HepG2 (cell line): ENCODE measurements around the gene MYL11. TPM values are rescaled to one million over a fixed set of nuclear protein-coding genes. Genes with fewer than 3 reads are reported as not detected.
A peak's percentile ranks its signal among the peaks of the same experiment; 100 is the strongest.

ENCODE experiments used
- BCL3 ChIP-seq: sonication (generic); formaldehyde crosslinking; IDR thresholded peaks from 2 replicates; pipeline ENCODE4 v1.5.1; 2020; ENCODE audit warnings: mild to moderate bottlenecking, missing genetic modification reagents, moderate library complexity
- CEBPB ChIP-seq: IDR thresholded peaks from 2 replicates; pipeline ENCODE4 v1.6.1; 2011; ENCODE audit warnings: low read depth, low read length, improper control_type of control experiment, borderline replicate concordance
- E2F5 ChIP-seq: sonication (generic); formaldehyde crosslinking; conservative IDR thresholded peaks from 2 replicates; pipeline ENCODE4 v1.4.0; 2020; ENCODE audit warnings: missing genetic modification reagents
- GABPA ChIP-seq, 2 experiments: IDR thresholded peaks; 2 replicates each; pipeline ENCODE4 v1.6.1; 2011 to 2016; ENCODE audit warnings: low read depth in 2 of 2, low read length in 1 of 2, missing biosample characterization in 1 of 2, missing genetic modification characterization in 1 of 2
- KLF11 ChIP-seq: IDR thresholded peaks from 2 replicates; pipeline ENCODE4 v1.6.1; 2016; ENCODE audit warnings: missing compliant biosample characterization
- MED8 ChIP-seq: sonication (generic); formaldehyde crosslinking; IDR thresholded peaks from 2 replicates; pipeline ENCODE4 v1.8.1; 2023; ENCODE audit warnings: mild to moderate bottlenecking, missing genetic modification reagents; ENCODE audit not compliant: insufficient replicate concordance
- MYPOP ChIP-seq: sonication (generic); formaldehyde crosslinking; IDR thresholded peaks from 2 replicates; pipeline ENCODE4 v1.8.1; 2023; ENCODE audit warnings: mild to moderate bottlenecking, moderate library complexity, missing genetic modification reagents
- RARG ChIP-seq: sonication (generic); formaldehyde crosslinking; IDR thresholded peaks from 2 replicates; pipeline ENCODE4 v1.4.0; 2020; ENCODE audit warnings: low read depth, mild to moderate bottlenecking, missing genetic modification reagents
- SRSF9 ChIP-seq: fragments of 200-400 bp; formaldehyde crosslinking; IDR thresholded peaks from 2 replicates; pipeline ENCODE4 v1.6.1; 2018; ENCODE audit warnings: borderline replicate concordance, mild to moderate bottlenecking, low read depth, low read length; ENCODE audit not compliant: insufficient read depth, poor library complexity, severe bottlenecking
- TIGD3 ChIP-seq: sonication (generic); formaldehyde crosslinking; IDR thresholded peaks from 2 replicates; pipeline ENCODE4 v1.5.1; 2020; ENCODE audit warnings: mild to moderate bottlenecking, missing genetic modification reagents, borderline replicate concordance
- ZBTB44 ChIP-seq: sonication (generic); formaldehyde crosslinking; IDR thresholded peaks from 2 replicates; pipeline ENCODE4 v1.4.0; 2020; ENCODE audit warnings: missing genetic modification reagents
- ZNF225 ChIP-seq: sonication (generic); formaldehyde crosslinking; IDR thresholded peaks from 2 replicates; pipeline ENCODE4 v1.4.0; 2020; ENCODE audit warnings: mild to moderate bottlenecking, missing genetic modification reagents
- ZNF557 ChIP-seq: sonication (generic); formaldehyde crosslinking; IDR thresholded peaks from 2 replicates; pipeline ENCODE4 v1.4.0; 2020; ENCODE audit warnings: missing genetic modification reagents
- ZNF576 ChIP-seq: sonication (generic); formaldehyde crosslinking; IDR thresholded peaks from 2 replicates; pipeline ENCODE4 v1.4.0; 2020; ENCODE audit warnings: mild to moderate bottlenecking, missing genetic modification reagents
- ZNF772 ChIP-seq: sonication (generic); formaldehyde crosslinking; IDR thresholded peaks from 2 replicates; pipeline ENCODE4 v1.5.0; 2020; ENCODE audit warnings: mild to moderate bottlenecking, missing genetic modification reagents
- ZNF878 ChIP-seq: sonication (generic); formaldehyde crosslinking; IDR thresholded peaks from 2 replicates; pipeline ENCODE4 v1.8.1; 2023; ENCODE audit warnings: mild to moderate bottlenecking, missing genetic modification reagents, moderate library complexity
- polyA plus RNA-seq, 8 experiments: library from polyadenylated mRNA; depleted of rRNA in 3 of 8; stranded (reverse) in 7 of 8; unstranded in 1 of 8; fragments of >200 nt; fragmentation: Illumina TruSeq in 4 of 8; extraction: Trizol in 4 of 8; gene quantifications; 2 replicates each; pipeline versions ENCODE4 v1.2.1 to v1.2.3, GENCODE V29; 2011 to 2016; ENCODE audit warnings: low read depth in 4 of 8, missing spikeins in 1 of 8, mixed read lengths in 1 of 8; ENCODE audit not compliant: insufficient read depth in 1 of 8
- total RNA-seq, 5 experiments: library from RNA; depleted of rRNA; stranded (reverse); fragments of >200 nt; fragmentation: Illumina TruSeq; extraction: Trizol; gene quantifications; 2 replicates each; pipeline ENCODE4 v1.2.3, GENCODE V29; 2016; ENCODE audit warnings: low read depth in 1 of 5
- TF ChIP-seq, protein P1 (sequence below): sonication (generic); formaldehyde crosslinking; IDR thresholded peaks from 2 replicates; pipeline ENCODE4 v1.8.0; 2023; ENCODE audit warnings: mild to moderate bottlenecking, missing genetic modification reagents

Gene MYL11
- total and polyA plus RNA-seq, 2 of the 13 experiments (the other 11 are each of a cell fraction or from before 2014, with no cell fraction given) = not detected

GRCh38 chr16:30377812-30378235, 3.2 kb downstream of the MYL11 start (continued):
- TF ChIP-seq TIGD3 (CRISPR knock-in tag) (0 out of 2 replicates have a peak, but pooled peaks have one; percentile 30), SRSF9 (no peak), ZNF557 (CRISPR knock-in tag) (no peak), GABPA (IDR thresholded peaks at IDR 0.05; ENCODE audit: low read depth, low read length) (no peak), GABPA (CRISPR knock-in tag; IDR thresholded peaks at IDR 0.05; ENCODE audit: low read depth) (peak; percentile 63; the same call in 1 of the 2 replicates), ZNF576 (CRISPR knock-in tag) (peak; percentile 77; the same call in 1 of the 2 replicates), E2F5 (CRISPR knock-in tag) (no peak), ZBTB44 (CRISPR knock-in tag) (no peak), ZNF225 (CRISPR knock-in tag) (no peak), ZNF772 (CRISPR knock-in tag) (peak; percentile 35), ZNF878 (CRISPR knock-in tag) (peak; percentile 91), KLF11 (CRISPR knock-in tag) (0 out of 2 replicates have a peak, but pooled peaks have one; percentile 13), RARG (CRISPR knock-in tag) (0 out of 2 replicates have a peak, but pooled peaks have one; percentile 23), MED8 (peak; percentile 36), CEBPB (no peak), BCL3 (0 out of 2 replicates have a peak, but pooled peaks have one; percentile 5), MYPOP (CRISPR knock-in tag) (0 out of 2 replicates have a peak, but pooled peaks have one; percentile 54)
- TF ChIP-seq, protein P1, sequence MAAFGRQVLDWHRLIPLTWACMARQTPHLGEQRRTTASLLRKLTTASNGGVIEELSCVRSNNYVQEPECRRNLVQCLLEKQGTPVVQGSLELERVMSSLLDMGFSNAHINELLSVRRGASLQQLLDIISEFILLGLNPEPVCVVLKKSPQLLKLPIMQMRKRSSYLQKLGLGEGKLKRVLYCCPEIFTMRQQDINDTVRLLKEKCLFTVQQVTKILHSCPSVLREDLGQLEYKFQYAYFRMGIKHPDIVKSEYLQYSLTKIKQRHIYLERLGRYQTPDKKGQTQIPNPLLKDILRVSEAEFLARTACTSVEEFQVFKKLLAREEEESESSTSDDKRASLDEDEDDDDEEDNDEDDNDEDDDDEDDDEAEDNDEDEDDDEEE = no peak
- TF ChIP-seq, all 625 proteins: peak for 98
